Upper lobe of left lung (tissue), 6 donors: ENCODE data around the gene PCDHGA3. TPM values are rescaled to one million over a fixed set of nuclear protein-coding genes. Genes with fewer than 3 reads are reported as not detected.
"Not testable (repeated sequence)": the region's sequence is repeated elsewhere in the genome, so short reads cannot be mapped to it uniquely, and the experiment has no call there.

Source experiments
- ATAC-seq, 2 donors: fragments of 200-7000 bp; cut with Tn5 transposase; one replicate each; pipeline ENCODE4 v1.9.1; 2022; ENCODE audit warnings: mild to moderate bottlenecking in 2 of 2, moderate library complexity in 2 of 2; ENCODE audit not compliant: low FRiP score in 2 of 2
- DNase-seq, 2 donors: peaks; one replicate each; pipeline ENCODE4 v3.0.0-alpha.2; 2019 to 2020
- H3K27ac ChIP-seq, 4 donors: fragments of 200-600 bp; sonication (generic); one replicate each; pipeline ENCODE4 v1.5.1; 2016 to 2019
- H3K27me3 ChIP-seq, 4 donors: fragments of 200-600 bp; sonication (generic); one replicate each; pipeline ENCODE4 v1.5.1; 2017 to 2019
- H3K36me3 ChIP-seq, 4 donors: fragments of 200-600 bp; sonication (generic); one replicate each; pipeline ENCODE4 v1.5.1; 2016 to 2019
- H3K4me1 ChIP-seq, 4 donors: fragments of 200-600 bp; sonication (generic); one replicate each; pipeline ENCODE4 v1.5.1; 2018 to 2019
- H3K4me3 ChIP-seq, 4 donors: fragments of 200-600 bp; sonication (generic); one replicate each; pipeline ENCODE4 v1.5.1; 2017 to 2019; ENCODE audit warnings: mild to moderate bottlenecking in 2 of 4, moderate library complexity in 1 of 4
- H3K9me3 ChIP-seq, 4 donors: fragments of 200-600 bp; sonication (generic); one replicate each; pipeline ENCODE4 v1.5.1; 2018 to 2019
- EP300 ChIP-seq, 4 donors: sonication (generic); formaldehyde crosslinking; IDR thresholded peaks; one replicate each; pipeline ENCODE4 v1.5.1; 2017; ENCODE audit warnings: antibody characterized with exemption in 4 of 4, control low read depth in 2 of 4
- POLR2A ChIP-seq, 4 donors: fragments of 450-650 bp; IDR thresholded peaks; one replicate each; pipeline ENCODE4 v1.5.1; 2016 to 2017; ENCODE audit warnings: antibody characterized with exemption in 4 of 4, mild to moderate bottlenecking in 2 of 4
- POLR2AphosphoS5 ChIP-seq, 2 donors: sonication (generic); formaldehyde crosslinking; IDR thresholded peaks; one replicate each; pipeline ENCODE4 v1.5.1; 2017; ENCODE audit warnings: antibody characterized with exemption in 2 of 2
- WGBS, 2 donors: methylation state at CpG; one replicate each; pipeline ENCODE4 v1.1.5; 2017 to 2018; 5-methylcytosine and 5-hydroxymethylcytosine counted together
- total RNA-seq, 6 donors: library from RNA; depleted of rRNA in 4 of 6; stranded (reverse); fragments of >200 nt in 4 of 6; gene quantifications; one replicate each; pipeline versions ENCODE4 v1.1.0 to v1.2.1, GENCODE V29; 2016 to 2021
- TF ChIP-seq, protein P1 (sequence below), 6 experiments: fragments of 450-650 bp in 4 of 6; fragments of 200-600 bp in 2 of 6; sonication (generic) in 2 of 6; IDR thresholded peaks; one replicate each; pipeline ENCODE4 v1.5.1; 2016 to 2019; ENCODE audit warnings: antibody characterized with exemption in 6 of 6
- donor health status: DM: no; HTN: no; CAD: no; lungs with moderate emphysema.
- donor health status: DM: no; HTN: yes; CAD: no; lungs with severe emphysema.

Gene PCDHGA3
- total RNA-seq, 6 donors from 2014 or later = 0.80 to 2.1 (median 1.7) TPM

DNA sequence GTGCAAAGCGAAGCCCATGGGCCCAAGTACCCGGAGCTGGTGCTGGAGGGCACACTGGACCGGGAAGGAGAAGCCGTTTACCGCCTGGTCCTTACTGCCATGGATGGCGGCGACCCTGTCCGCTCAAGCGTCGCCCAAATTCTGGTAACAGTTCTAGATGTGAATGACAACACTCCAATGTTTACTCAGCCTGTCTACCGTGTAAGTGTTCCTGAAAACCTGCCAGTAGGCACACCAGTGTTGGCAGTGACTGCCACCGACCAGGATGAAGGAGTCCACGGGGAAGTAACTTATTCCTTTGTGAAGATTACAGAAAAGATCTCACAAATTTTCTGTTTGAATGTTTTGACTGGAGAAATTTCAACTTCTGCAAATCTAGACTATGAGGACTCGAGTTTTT, 31.0 kb downstream of the PCDHGA3 start:
- WGBS, 2 donors = 57 to 65% methylated on average over 6 to 14 of the region's 14 CpGs
- no peak overlapping the region for H3K27ac ChIP-seq
- no peak for ATAC-seq
- no peak overlapping the region for H3K4me3 ChIP-seq
- DNase-seq = peak in 1 of 2 donors; percentile 32
- peaks cover 68 to 83% (median 82%) of the 10 kb centered on the region in 4 donors for H3K9me3 ChIP-seq
- H3K36me3 ChIP-seq = no peaks in the 10 kb centered on the region
- TF ChIP-seq, protein P1, sequence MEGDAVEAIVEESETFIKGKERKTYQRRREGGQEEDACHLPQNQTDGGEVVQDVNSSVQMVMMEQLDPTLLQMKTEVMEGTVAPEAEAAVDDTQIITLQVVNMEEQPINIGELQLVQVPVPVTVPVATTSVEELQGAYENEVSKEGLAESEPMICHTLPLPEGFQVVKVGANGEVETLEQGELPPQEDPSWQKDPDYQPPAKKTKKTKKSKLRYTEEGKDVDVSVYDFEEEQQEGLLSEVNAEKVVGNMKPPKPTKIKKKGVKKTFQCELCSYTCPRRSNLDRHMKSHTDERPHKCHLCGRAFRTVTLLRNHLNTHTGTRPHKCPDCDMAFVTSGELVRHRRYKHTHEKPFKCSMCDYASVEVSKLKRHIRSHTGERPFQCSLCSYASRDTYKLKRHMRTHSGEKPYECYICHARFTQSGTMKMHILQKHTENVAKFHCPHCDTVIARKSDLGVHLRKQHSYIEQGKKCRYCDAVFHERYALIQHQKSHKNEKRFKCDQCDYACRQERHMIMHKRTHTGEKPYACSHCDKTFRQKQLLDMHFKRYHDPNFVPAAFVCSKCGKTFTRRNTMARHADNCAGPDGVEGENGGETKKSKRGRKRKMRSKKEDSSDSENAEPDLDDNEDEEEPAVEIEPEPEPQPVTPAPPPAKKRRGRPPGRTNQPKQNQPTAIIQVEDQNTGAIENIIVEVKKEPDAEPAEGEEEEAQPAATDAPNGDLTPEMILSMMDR (IDR thresholded peaks at IDR 0.05) = no peak
- TF ChIP-seq POLR2A (IDR thresholded peaks at IDR 0.05) = no peak
- TF ChIP-seq POLR2AphosphoS5 (IDR thresholded peaks at IDR 0.05) = no peak
- TF ChIP-seq EP300 (IDR thresholded peaks at IDR 0.05) = no peak
- H3K27me3 ChIP-seq = no peaks in the 10 kb centered on the region
- no peaks in the 10 kb centered on the region for H3K4me1 ChIP-seq

GRCh38 chr5:141375444-141376155, 32.0 kb downstream of the PCDHGA3 start:
- H3K4me1 ChIP-seq, H3K27me3 ChIP-seq: not testable (repeated sequence)
- 42 to 47% methylated on average over 10 to 19 of the region's 48 CpGs for WGBS, 2 donors

DNA sequence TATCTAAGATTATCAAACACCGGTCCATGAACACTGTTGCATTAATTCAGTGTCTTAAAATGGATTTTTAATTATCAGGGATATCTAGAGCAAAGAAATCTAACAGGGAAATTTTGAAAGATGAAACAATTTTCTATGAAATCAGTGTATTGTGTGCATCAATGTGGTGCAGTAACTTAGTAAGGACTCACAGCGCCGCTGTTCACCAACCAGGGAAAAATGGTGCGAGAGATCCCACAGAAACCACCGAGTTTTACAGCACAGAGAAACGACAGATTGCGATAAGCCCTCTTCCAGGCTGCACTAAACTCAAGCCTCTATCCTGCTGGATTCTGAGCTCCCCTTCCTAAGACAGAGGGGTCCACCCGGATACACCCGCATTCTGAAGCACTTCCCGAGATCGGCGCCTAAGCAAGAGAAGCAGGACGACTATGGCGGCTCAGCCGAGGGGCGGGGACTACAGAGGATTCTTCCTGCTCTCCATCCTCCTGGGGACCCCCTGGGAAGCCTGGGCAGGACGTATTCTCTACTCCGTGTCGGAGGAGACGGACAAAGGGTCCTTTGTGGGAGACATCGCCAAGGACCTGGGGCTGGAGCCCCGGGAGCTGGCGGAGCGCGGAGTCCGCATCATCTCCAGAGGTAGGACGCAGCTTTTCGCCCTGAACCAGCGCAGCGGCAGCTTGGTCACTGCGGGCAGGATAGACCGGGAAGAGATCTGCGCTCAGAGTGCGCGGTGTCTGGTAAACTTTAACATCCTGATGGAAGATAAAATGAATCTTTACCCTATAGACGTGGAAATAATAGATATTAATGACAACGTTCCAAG, 39.1 kb downstream of the PCDHGA3 start, which contains the start of gene PCDHGA7:
TSS of gene PCDHGA7 (plus strand) at position 274 of the 826 bp plus-strand sequence. CDS start at position 432, 158 bp downstream.
- ATAC-seq = peak in 1 of 2 donors; percentile 34
- H3K9me3 ChIP-seq = peaks cover 40 to 74% (median 60%) of the 10 kb centered on the region in 4 donors

More at GRCh38 chr5:141375444-141376155, 32.0 kb downstream of the PCDHGA3 start:
- not testable (repeated sequence) for H3K4me3 ChIP-seq, H3K36me3 ChIP-seq, H3K27ac ChIP-seq
- peaks cover 65 to 78% (median 74%) of the 10 kb centered on the region in 4 donors for H3K9me3 ChIP-seq
- peak in 1 of 2 donors; percentile 53 for DNase-seq
- peak in 1 of 2 donors; percentile 11 for ATAC-seq

DNA sequence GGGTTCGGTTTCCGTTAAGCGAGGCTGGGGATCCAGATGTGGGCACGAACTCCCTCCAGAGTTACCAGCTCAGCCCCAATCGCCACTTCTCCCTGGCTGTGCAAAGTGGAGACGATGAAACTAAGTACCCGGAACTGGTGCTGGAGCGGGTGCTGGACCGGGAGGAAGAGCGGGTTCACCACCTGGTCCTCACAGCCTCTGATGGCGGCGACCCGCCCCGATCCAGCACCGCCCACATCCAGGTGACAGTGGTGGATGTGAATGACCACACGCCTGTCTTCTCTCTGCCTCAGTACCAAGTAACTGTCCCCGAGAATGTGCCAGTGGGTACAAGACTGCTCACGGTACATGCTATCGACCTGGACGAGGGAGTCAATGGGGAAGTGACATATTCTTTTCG, 39.7 kb downstream of the PCDHGA3 start:
- TF ChIP-seq POLR2AphosphoS5 (IDR thresholded peaks at IDR 0.05) (no peak), EP300 (IDR thresholded peaks at IDR 0.05) (no peak), POLR2A (IDR thresholded peaks at IDR 0.05) (no peak)
- TF ChIP-seq, protein P1 (IDR thresholded peaks at IDR 0.05) = no peak
- no peaks in the 10 kb centered on the region for H3K36me3 ChIP-seq
- ATAC-seq (no peak), DNase-seq (no peak)
- no peak overlapping the region for H3K27ac ChIP-seq
- peaks cover 35 to 71% (median 57%) of the 10 kb centered on the region in 4 donors for H3K9me3 ChIP-seq
- no peak overlapping the region for H3K4me3 ChIP-seq
- WGBS, 2 donors = 34 to 35% methylated on average over 18 to 21 of the region's 21 CpGs
- no peaks in the 10 kb centered on the region for H3K4me1 ChIP-seq
- no peaks in the 10 kb centered on the region for H3K27me3 ChIP-seq

More for the DNA sequence above, 39.1 kb downstream of the PCDHGA3 start, which contains the start of gene PCDHGA7:
- WGBS, 2 donors = 10 to 30% methylated on average over 14 to 37 of the region's 37 CpGs
- H3K4me3 ChIP-seq = peak within 1 kb of the TSS in 3 of 4 donors; percentile 9 to 34 (median 29)
- no peaks in the 10 kb centered on the region for H3K27me3 ChIP-seq
- TF ChIP-seq POLR2A (IDR thresholded peaks at IDR 0.05) (no peak), EP300 (IDR thresholded peaks at IDR 0.05) (no peak), POLR2AphosphoS5 (IDR thresholded peaks at IDR 0.05) (no peak)
- TF ChIP-seq, protein P1 (IDR thresholded peaks at IDR 0.05) = no peak
- no peaks in the 10 kb centered on the region for H3K4me1 ChIP-seq
- H3K27ac ChIP-seq = no peak within 1 kb of the TSS
- H3K36me3 ChIP-seq = no peaks in the 10 kb centered on the region
- no peak for DNase-seq
